Medulla oblongata (tissue), 1 donor: Measurements from ENCODE around the gene RPS10.
A peak's percentile ranks its signal among the peaks of the same experiment; 100 is the strongest.

Experiments
- DNase-seq: peaks from one replicate; pipeline ENCODE4 v3.0.0-alpha.2; 2015; ENCODE audit errors: extremely low spot score

RPS10 gene

GRCh38 chr6:34370361-34370760, 55.5 kb downstream of the RPS10 start:
- peak; percentile 80 for DNase-seq

GRCh38 chr6:34369385-34369784, 56.5 kb downstream of the RPS10 start:
- DNase-seq = no peak
